C1 segment of cervical spinal cord (tissue), 14 donors: ENCODE measurements around the gene STATH.
"Not testable (repeated sequence)": the region's sequence is repeated elsewhere in the genome, so short reads cannot be mapped to it uniquely, and the experiment has no call there.

ENCODE experiments used
- DNase-seq, 14 donors: peaks; one replicate each; lab custom pipeline; 2025; lab: John Stamatoyannopoulos, UW

STATH gene, protein sequence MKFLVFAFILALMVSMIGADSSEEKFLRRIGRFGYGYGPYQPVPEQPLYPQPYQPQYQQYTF

DNA sequence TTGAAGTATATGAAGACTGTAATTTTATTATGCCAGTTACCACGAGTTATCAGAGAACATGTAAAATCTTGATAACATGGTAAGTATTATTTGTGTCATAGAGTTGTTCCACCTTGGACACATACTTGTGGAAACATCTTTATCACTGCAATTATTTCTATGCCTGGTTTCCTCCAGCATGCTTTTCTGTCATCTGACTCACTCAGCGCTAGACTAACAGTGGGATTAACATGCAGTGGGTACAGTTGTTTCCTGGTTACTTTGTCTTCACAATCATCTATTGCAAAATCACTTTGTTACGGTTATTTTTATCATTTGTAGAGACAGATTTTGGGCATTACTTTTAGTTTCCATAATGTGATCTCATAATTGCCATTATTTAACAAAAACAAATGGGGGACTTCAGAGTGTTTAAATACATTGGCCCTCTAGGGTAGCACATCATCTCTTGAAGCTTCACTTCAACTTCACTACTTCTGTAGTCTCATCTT is at the start of gene STATH:
STATH (plus strand) TSS at position 441 of the 491 bp plus-strand sequence. CDS start 2,472 bp downstream, outside the sequence.
- no peak for DNase-seq

DNA sequence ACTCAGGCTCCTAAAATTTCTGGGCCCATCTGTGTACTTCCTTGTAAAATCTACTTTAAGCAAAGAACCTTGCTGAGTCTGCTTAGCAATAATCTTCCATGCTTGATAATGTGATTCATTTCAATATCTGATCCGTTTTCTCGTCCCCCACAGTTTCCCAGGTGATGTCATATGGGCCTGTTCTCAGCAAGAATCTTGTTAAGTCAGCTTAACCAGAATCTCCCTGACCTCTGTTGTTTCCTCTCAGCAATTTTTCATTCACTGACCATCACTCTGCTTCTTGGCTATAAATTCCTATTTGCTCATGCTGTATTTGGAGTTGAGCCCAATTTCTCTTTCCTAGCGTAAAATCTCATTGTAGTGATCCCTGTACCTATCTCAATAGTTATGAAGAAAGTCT is 44.2 kb upstream of the STATH start:
- no peak for DNase-seq

DNA sequence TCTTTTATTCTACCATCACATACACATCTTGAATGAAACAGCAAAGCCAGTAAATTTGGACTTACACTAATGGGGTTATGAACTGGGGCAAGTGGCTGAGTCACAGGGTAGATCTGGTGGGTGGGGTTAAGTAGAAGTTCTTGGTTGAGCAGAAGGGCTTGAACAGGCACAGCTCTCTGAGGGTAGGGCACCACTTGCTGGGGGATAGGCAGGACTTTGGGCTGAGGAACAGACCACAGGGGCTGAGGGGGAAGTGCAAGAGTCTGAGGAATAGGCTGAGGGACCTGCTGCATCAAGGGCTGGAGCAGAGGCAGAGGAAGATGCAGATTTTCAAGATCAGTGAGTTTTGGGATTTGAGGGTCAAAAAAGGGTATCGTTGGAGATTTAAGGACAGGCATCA is 38.6 kb upstream of the STATH start:
- no peak for DNase-seq

DNA sequence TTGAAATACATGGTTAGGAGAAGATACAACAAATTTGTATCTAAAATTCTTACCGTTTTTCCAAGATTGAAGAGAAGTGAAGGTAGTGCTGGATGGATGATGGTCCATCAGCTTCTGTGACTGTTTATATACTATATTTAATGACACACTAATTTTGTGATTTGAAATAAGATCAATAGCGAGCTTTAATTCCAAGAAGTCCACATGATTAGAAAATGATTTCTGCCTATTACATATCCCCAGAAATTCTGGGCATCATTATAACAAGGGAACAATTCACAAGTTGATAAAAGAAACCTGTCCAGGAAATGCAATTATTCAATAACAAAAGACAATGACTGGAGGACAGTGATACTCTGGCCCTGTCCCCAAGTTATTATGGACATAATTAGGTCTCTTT is 30.1 kb upstream of the STATH start, which contains the start of gene CSN2:
CSN2 (minus strand) TSS at position 101 of the 400 bp plus-strand sequence. CDS start 4,733 bp downstream, outside the sequence.
- no peak for DNase-seq

DNA sequence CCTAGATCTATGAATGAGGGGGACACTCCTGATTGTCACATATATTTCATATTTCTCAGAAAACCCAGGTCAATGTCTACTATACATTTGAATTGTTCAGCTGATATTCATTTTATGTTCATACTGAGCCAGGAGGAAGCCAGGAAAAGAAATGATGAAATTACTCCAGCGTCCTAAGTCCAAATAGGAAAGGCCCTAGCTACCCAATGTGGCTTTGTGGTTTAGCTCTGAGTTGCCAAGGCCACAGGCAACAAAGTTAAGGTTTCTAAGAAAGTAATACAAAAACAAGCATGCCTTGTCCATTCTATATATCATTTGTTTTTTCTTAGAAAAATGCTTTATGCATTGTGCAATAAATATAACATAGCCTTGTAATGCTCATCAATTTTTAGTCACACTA is 25.7 kb upstream of the STATH start:
- no peak for DNase-seq

GRCh38 chr4:69974631-69975030 is 21.1 kb upstream of the STATH start:
- no peak for DNase-seq

DNA sequence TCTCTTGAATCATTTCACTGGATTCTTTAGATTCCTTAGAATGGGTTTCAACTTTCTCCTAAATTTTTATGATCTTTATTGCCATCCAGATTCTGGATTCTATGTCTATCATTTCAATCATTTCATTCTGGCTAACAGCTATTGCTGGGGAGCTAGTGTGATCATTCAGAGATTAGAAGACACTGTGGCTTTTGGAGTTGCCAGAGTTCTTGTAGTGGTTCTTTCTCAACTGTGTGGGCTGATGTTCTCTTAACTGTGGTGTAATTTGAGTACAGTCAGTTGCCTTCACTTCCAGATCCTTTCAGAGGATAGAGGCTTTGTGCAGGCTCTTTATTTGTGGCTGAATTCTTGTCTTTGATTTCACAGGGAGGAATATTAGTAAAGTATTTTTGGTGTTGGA is 18.2 kb upstream of the STATH start:
- DNase-seq, result no peak

DNA sequence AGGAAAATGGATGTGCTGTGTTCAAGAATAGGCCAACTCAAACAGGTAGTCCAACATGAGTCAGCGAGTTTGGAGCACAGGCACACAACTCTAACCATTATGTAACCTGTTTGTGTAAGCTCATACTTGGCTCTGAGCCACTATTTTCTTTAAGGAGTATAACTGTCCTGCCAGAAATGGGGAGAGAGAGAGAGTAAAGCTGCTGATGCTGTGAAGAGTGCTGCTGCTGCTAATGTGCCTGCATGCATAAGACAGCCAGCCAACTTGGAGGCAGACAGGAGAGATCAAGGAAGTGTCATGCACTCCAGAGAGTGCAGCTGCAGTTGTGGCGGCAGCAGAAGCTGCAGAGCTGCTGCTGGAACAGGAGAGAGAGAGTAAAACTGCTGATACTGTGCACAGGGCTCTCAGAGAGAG is 11.7 kb upstream of the STATH start:
- DNase-seq, result no peak

- DNase-seq, result no peak
Observed at GRCh38 chr4:69986663-69987062, 9.1 kb upstream of the STATH start.

GRCh38 chr4:69991016-69991415 is 4.8 kb upstream of the STATH start:
- DNase-seq, result no peak

DNA sequence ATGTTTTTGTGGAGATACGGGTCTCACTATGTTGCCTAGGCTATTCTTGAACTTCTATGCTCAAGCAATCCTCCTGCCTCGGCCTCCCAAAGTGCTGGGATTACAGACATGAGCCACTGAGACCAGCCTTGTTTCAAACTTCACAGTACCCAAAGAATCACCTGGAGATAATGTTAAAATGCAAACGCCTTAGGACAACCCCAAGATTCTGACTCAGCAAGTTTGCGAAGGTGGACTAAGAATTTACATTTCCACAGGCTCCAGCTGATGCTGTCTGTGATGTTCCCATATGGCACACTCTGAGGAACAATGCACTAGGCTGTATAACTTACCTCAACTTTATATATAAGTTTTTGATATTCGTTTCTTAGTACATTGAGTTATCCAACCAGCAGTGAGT is 984 bp upstream of the STATH start:
- DNase-seq, result no peak

- DNase-seq, result no peak
Observed at GRCh38 chr4:69999420-69999819, 3.7 kb downstream of the STATH start.

- DNase-seq, result no peak
Observed at GRCh38 chr4:70000711-70001110, 4.9 kb downstream of the STATH start.

DNA sequence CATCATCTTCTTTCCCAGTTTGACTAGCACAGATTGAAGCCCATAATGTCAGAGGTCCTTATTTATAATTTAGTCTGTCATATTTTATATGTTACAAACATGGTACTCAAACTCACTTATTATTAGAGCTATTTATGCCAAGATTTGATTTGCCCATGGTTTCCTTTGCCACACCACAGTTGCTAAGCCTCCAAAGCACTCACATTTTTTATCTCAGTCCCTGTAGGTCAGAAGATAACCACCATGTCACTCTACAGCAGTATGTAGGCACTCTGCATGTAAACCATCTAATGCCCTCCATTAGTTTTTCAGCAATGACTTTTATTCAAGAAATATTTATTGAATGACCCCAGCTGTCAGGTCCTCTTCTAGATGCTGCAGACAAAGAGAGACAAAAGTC is 6.7 kb downstream of the STATH start:
- DNase-seq, result no peak

- DNase-seq, result no peak
Observed at GRCh38 chr4:70008771-70009170, 13.0 kb downstream of the STATH start.

DNA sequence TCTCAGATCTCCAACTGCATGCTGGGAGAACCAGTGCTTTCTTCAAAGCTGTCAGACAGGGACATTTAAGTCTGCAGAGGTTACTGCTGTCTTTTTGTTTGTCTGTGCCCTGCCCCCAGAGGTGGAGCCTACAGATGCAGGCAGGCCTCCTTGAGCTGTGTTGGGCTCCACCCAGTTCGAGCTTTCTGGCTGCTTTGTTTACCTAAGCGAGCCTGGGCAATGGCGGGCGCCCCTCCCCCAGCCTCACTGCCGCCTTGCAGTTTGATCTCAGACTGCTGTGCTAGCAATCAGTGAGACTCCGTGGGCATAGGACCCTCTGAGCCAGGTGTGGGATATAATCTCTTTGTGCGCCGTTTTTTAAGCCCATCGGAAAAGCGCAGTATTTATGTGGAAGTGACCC is 23.2 kb downstream of the STATH start:
- DNase-seq, result not testable (repeated sequence)

DNA sequence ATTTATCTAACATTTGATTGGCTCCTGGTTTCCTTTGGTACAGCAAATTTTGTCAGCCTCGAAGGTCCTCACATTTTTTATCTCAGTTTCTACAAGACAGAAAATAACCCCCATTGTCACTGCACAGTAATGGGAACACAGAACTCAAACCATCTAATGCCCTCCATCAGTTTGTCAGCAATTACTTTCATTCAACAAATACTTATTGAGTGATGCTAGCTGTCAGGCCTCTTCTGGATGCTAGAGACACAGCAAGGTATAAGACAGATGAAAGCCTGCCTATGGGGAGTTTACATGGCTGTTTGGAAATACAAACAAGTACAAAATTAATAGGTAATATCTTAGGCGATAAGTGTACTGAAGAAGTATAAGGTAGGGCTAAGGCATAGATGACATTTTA is 27.5 kb downstream of the STATH start:
- DNase-seq, result no peak

DNA sequence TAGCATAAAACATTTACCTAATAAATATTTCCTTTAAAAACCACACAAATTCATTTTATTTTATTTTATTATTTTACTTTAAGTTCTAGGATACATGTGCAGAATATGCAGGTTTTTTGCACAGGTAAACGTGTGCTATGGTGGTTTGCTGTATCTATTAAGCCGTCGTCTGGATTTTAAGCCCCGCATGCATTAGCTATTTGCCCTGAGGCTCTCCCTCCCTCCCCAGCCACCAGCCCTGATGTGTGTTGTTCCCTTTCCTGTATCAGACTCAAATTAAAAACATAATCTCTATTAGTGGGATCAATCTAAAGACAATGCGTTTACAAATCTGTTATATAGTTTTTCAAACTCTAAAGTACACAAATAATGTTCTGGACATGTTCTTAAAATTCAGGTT is 31.2 kb downstream of the STATH start:
- no peak for DNase-seq

DNA sequence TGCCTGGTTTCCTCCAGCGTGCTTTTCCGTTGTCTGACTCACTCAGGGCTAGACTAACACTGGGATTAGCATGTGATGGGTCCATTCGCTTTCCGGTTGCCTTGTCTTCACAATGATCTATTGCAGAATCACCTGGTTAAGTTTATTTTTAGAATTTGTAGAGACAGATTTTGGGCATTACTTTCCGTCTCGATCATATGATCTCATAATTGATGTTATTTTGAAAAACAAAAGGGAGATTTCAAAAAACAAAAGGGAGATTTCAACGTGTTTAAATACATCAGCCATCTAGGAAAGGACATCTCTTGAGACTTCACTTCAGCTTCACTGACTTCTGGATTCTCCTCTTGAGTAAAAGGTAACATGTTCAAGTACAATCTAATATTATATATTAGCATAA is 32.4 kb downstream of the STATH start, which contains the start of gene HTN3:
HTN3 (plus strand) TSS at position 301 of the 400 bp plus-strand sequence. CDS start 2,282 bp downstream, outside the sequence.
- not testable (repeated sequence) for DNase-seq

DNA sequence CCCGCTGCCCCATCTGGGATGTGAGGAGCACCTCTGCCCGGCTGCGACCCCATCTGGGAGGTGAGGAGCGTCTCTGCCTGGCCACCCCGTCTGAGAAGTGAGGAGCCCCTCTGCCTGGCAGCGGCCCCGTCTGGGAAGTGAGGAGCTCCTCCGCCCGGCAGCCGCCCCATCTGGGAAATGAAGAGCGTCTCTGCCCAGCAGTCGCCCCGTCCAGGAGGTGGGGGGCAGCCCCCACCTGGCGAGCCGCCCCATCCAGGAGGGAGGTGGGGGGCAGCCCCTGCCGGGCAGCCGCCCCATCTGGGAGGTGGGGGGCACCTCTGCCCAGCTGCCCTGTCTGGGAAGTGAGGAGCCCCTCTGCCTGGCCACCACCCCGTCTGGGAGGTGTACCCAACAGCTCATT is 41.8 kb downstream of the STATH start:
- not testable (repeated sequence) for DNase-seq

DNA sequence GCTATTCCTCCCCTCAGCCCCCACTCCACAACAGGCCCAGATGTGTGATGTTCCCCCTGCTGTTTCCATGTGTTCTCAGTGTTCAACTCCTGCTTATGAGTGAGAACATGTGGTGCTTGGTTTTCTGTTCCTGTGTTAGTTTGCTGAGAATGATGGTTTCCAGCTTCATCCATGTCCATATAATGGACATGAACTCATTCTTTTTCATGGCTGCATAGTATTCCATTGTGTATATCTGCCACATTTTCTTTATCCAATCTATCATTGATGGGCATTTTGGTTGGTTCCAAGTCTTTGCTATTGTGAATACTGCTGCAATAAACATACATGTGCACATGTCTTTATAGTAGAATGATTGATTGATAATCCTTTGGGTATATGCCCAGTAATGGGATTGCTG is 44.2 kb downstream of the STATH start:
- not testable (repeated sequence) for DNase-seq

- DNase-seq, result no peak
Observed at GRCh38 chr4:70041652-70042286, 46.0 kb downstream of the STATH start.

DNA sequence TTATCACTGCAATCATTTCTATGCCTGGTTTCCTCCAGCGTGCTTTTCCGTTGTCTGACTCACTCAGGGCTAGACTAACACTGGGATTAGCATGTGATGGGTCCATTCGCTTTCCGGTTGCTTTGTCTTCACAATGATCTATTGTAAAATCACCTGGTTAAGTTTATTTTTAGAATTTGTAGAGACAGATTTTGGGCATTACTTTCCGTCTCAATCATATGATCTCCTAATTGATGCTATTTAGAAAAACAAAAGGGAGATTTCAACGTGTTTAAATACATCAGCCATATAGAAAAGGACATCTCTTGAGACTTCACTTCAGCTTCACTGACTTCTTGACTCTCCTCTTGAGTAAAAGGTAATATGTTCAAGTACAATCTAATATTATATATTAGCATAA is 54.4 kb downstream of the STATH start, which contains the start of gene HTN1:
HTN1 (plus strand) TSS at position 301 of the 400 bp plus-strand sequence. CDS start 2,639 bp downstream, outside the sequence.
- not testable (repeated sequence) for DNase-seq
